Measurements from ENCODE around the gene ADGRG7. TPM values are rescaled to one million over a fixed set of nuclear protein-coding genes. Genes with fewer than 3 reads are reported as not detected.

ADGRG7 gene
- total and polyA plus RNA-seq, 7 experiments from 2014 or later, result not detected

GRCh38 chr3:100693225-100693624 lies 83.8 kb downstream of the ADGRG7 start:
- H3K27me3 Mint-ChIP-seq, result peaks cover 34 to 58% (median 56%) of the 10 kb centered on the region in 5 donors
- no peak for DNase-seq
- no peak overlapping the region for H3K27ac Mint-ChIP-seq
- peaks cover 0 to 5% (median 0%) of the 10 kb centered on the region in 11 donors for H3K9me3 Mint-ChIP-seq
- ChIA-PET POLR2A (interaction anchor here (1.5 kb wide), 1 partner anchor 15 kb away, joined by 3 read pairs; no protein-coding TSS in a partner anchor), CTCF (no interaction called here)
- H3K4me3 Mint-ChIP-seq, result no peak overlapping the region
- H3K4me1 Mint-ChIP-seq, result no peaks in the 10 kb centered on the region
- intact Hi-C loops (cut with micrococcal nuclease), result no loop called here
- Histone ChIP-seq H3K4me3 (ENCODE audit: low read length) (no peak overlapping the region), H3K27ac (ENCODE audit: low read depth, low read length) (no peak overlapping the region), H3K27me3 (ENCODE audit: control insufficient read depth in 2 of 2, insufficient read depth in 2 of 2, low read length in 2 of 2) (no peaks in the 10 kb centered on the region), H3K9me3 (ENCODE audit: control insufficient read depth in 2 of 3, low read length in 3 of 3) (no peaks in the 10 kb centered on the region), H3K4me1 (ENCODE audit: control insufficient read depth in 2 of 2, insufficient read depth in 2 of 2, low read length in 2 of 2) (no peaks in the 10 kb centered on the region), H3K36me3 (ENCODE audit: control insufficient read depth in 2 of 3, insufficient read depth in 3 of 3, low read length in 3 of 3) (no peaks in the 10 kb centered on the region)
- no peak for ATAC-seq
- peaks cover 0 to 8% (median 0%) of the 10 kb centered on the region in 5 donors for H3K36me3 Mint-ChIP-seq

GRCh38 chr3:100695696-100696095 lies 86.3 kb downstream of the ADGRG7 start:
- Histone ChIP-seq H3K9me3 (ENCODE audit: control insufficient read depth in 2 of 3, low read length in 3 of 3) (no peaks in the 10 kb centered on the region), H3K4me3 (ENCODE audit: low read length) (no peak overlapping the region), H3K27ac (ENCODE audit: low read depth, low read length) (no peak overlapping the region), H3K27me3 (ENCODE audit: control insufficient read depth in 2 of 2, insufficient read depth in 2 of 2, low read length in 2 of 2) (no peaks in the 10 kb centered on the region), H3K4me1 (ENCODE audit: control insufficient read depth in 2 of 2, insufficient read depth in 2 of 2, low read length in 2 of 2) (no peaks in the 10 kb centered on the region), H3K36me3 (ENCODE audit: control insufficient read depth in 2 of 3, insufficient read depth in 3 of 3, low read length in 3 of 3) (no peaks in the 10 kb centered on the region)
- no peaks in the 10 kb centered on the region for H3K4me1 Mint-ChIP-seq
- no peak overlapping the region for H3K4me3 Mint-ChIP-seq
- no peak overlapping the region for H3K27ac Mint-ChIP-seq
- ATAC-seq (no peak), DNase-seq (no peak)
- intact Hi-C loops (cut with micrococcal nuclease), result no loop called here
- H3K36me3 Mint-ChIP-seq, result no peaks in the 10 kb centered on the region
- H3K27me3 Mint-ChIP-seq, result peaks cover 40 to 69% (median 61%) of the 10 kb centered on the region in 5 donors
- ChIA-PET POLR2A (no interaction called here), CTCF (no interaction called here)
- peaks cover 0 to 4% (median 0%) of the 10 kb centered on the region in 11 donors for H3K9me3 Mint-ChIP-seq

GRCh38 chr3:100696161-100696560 lies 86.8 kb downstream of the ADGRG7 start:
- Histone ChIP-seq H3K27ac (ENCODE audit: low read depth, low read length) (no peak overlapping the region), H3K36me3 (ENCODE audit: control insufficient read depth in 2 of 3, insufficient read depth in 3 of 3, low read length in 3 of 3) (no peaks in the 10 kb centered on the region), H3K9me3 (ENCODE audit: control insufficient read depth in 2 of 3, low read length in 3 of 3) (no peaks in the 10 kb centered on the region), H3K27me3 (ENCODE audit: control insufficient read depth in 2 of 2, insufficient read depth in 2 of 2, low read length in 2 of 2) (no peaks in the 10 kb centered on the region), H3K4me3 (ENCODE audit: low read length) (no peak overlapping the region), H3K4me1 (ENCODE audit: control insufficient read depth in 2 of 2, insufficient read depth in 2 of 2, low read length in 2 of 2) (no peaks in the 10 kb centered on the region)
- CTCF ChIA-PET, result no interaction called here
- peaks cover 43 to 73% (median 66%) of the 10 kb centered on the region in 5 donors for H3K27me3 Mint-ChIP-seq
- intact Hi-C loops (cut with micrococcal nuclease), result no loop called here
- no peak overlapping the region for H3K4me3 Mint-ChIP-seq
- no peaks in the 10 kb centered on the region for H3K36me3 Mint-ChIP-seq
- ATAC-seq, result no peak
- DNase-seq, result no peak
- POLR2A ChIA-PET, result no interaction called here
- no peaks in the 10 kb centered on the region for H3K4me1 Mint-ChIP-seq
- no peak overlapping the region for H3K27ac Mint-ChIP-seq
- peaks cover 0 to 4% (median 0%) of the 10 kb centered on the region in 11 donors for H3K9me3 Mint-ChIP-seq

GRCh38 chr3:100697172-100697571 lies 87.8 kb downstream of the ADGRG7 start:
- Histone ChIP-seq H3K27ac (ENCODE audit: low read depth, low read length) (no peak overlapping the region), H3K4me3 (ENCODE audit: low read length) (no peak overlapping the region), H3K9me3 (ENCODE audit: control insufficient read depth in 2 of 3, low read length in 3 of 3) (no peaks in the 10 kb centered on the region), H3K36me3 (ENCODE audit: control insufficient read depth in 2 of 3, insufficient read depth in 3 of 3, low read length in 3 of 3) (no peaks in the 10 kb centered on the region), H3K4me1 (ENCODE audit: control insufficient read depth in 2 of 2, insufficient read depth in 2 of 2, low read length in 2 of 2) (no peaks in the 10 kb centered on the region), H3K27me3 (ENCODE audit: control insufficient read depth in 2 of 2, insufficient read depth in 2 of 2, low read length in 2 of 2) (no peaks in the 10 kb centered on the region)
- H3K9me3 Mint-ChIP-seq, result peaks cover 0 to 4% (median 0%) of the 10 kb centered on the region in 11 donors
- ATAC-seq (no peak), DNase-seq (no peak)
- no peaks in the 10 kb centered on the region for H3K36me3 Mint-ChIP-seq
- H3K27ac Mint-ChIP-seq, result no peak overlapping the region
- peaks cover 40 to 74% (median 65%) of the 10 kb centered on the region in 5 donors for H3K27me3 Mint-ChIP-seq
- H3K4me3 Mint-ChIP-seq, result no peak overlapping the region
- ChIA-PET CTCF (no interaction called here), POLR2A (no interaction called here)
- H3K4me1 Mint-ChIP-seq, result no peaks in the 10 kb centered on the region
- intact Hi-C loops (cut with micrococcal nuclease), result no loop called here

GRCh38 chr3:100697723-100698285 lies 88.4 kb downstream of the ADGRG7 start:
- H3K4me3 Mint-ChIP-seq, result no peak overlapping the region
- H3K27me3 ChIP-seq (ENCODE audit: control insufficient read depth in 2 of 2, insufficient read depth in 2 of 2, low read length in 2 of 2), result no peaks in the 10 kb centered on the region
- ATAC-seq (no peak), DNase-seq (no peak)
- no peaks in the 10 kb centered on the region for H3K9me3 ChIP-seq (ENCODE audit: control insufficient read depth in 2 of 3, low read length in 3 of 3)
- no peak overlapping the region for H3K27ac ChIP-seq (ENCODE audit: low read depth, low read length)
- H3K4me1 ChIP-seq (ENCODE audit: control insufficient read depth in 2 of 2, insufficient read depth in 2 of 2, low read length in 2 of 2), result no peaks in the 10 kb centered on the region
- no peak overlapping the region for H3K27ac Mint-ChIP-seq
- ChIA-PET POLR2A (interaction anchor here (0.7 kb wide), 1 partner anchor 877 kb away, joined by 4 read pairs; no protein-coding TSS in a partner anchor), CTCF (no interaction called here)
- no peaks in the 10 kb centered on the region for H3K4me1 Mint-ChIP-seq
- no peaks in the 10 kb centered on the region for H3K36me3 Mint-ChIP-seq
- no peaks in the 10 kb centered on the region for H3K36me3 ChIP-seq (ENCODE audit: control insufficient read depth in 2 of 3, insufficient read depth in 3 of 3, low read length in 3 of 3)
- peaks cover 35 to 72% (median 61%) of the 10 kb centered on the region in 5 donors for H3K27me3 Mint-ChIP-seq
- H3K9me3 Mint-ChIP-seq, result peaks cover 0 to 4% (median 0%) of the 10 kb centered on the region in 11 donors
- intact Hi-C loops (cut with micrococcal nuclease), result no loop called here
- H3K4me3 ChIP-seq (ENCODE audit: low read length), result no peak overlapping the region

- Mint-ChIP-seq H3K4me3 (no peak overlapping the region), H3K27ac (no peak overlapping the region), H3K27me3 (peaks cover 40 to 70% (median 56%) of the 10 kb centered on the region in 5 donors), H3K4me1 (no peaks in the 10 kb centered on the region), H3K36me3 (no peaks in the 10 kb centered on the region), H3K9me3 (peaks cover 0 to 2% (median 0%) of the 10 kb centered on the region in 11 donors)
- Histone ChIP-seq H3K4me3 (ENCODE audit: low read length) (no peak overlapping the region), H3K27ac (ENCODE audit: low read depth, low read length) (no peak overlapping the region), H3K36me3 (ENCODE audit: control insufficient read depth in 2 of 3, insufficient read depth in 3 of 3, low read length in 3 of 3) (no peaks in the 10 kb centered on the region), H3K9me3 (ENCODE audit: control insufficient read depth in 2 of 3, low read length in 3 of 3) (no peaks in the 10 kb centered on the region), H3K4me1 (ENCODE audit: control insufficient read depth in 2 of 2, insufficient read depth in 2 of 2, low read length in 2 of 2) (no peaks in the 10 kb centered on the region), H3K27me3 (ENCODE audit: control insufficient read depth in 2 of 2, insufficient read depth in 2 of 2, low read length in 2 of 2) (no peaks in the 10 kb centered on the region)
- intact Hi-C loops (cut with micrococcal nuclease), result no loop called here
- ATAC-seq, result no peak
- CTCF ChIA-PET, result no interaction called here
- no peak for DNase-seq
- POLR2A ChIA-PET, result interaction anchor here (0.7 kb wide), 1 partner anchor 876 kb away, joined by 4 read pairs; no protein-coding TSS in a partner anchor
Measured at GRCh38 chr3:100698736-100699135, 89.3 kb downstream of the ADGRG7 start.

GRCh38 chr3:100700708-100701107 lies 91.3 kb downstream of the ADGRG7 start:
- no peaks in the 10 kb centered on the region for H3K36me3 ChIP-seq (ENCODE audit: control insufficient read depth in 2 of 3, insufficient read depth in 3 of 3, low read length in 3 of 3)

More at GRCh38 chr3:100700708-100701107, 91.3 kb downstream of the ADGRG7 start:
- Mint-ChIP-seq H3K4me3 (no peak overlapping the region), H3K9me3 (peaks cover 0 to 2% (median 0%) of the 10 kb centered on the region in 11 donors), H3K36me3 (no peaks in the 10 kb centered on the region), H3K4me1 (no peaks in the 10 kb centered on the region), H3K27ac (no peak overlapping the region), H3K27me3 (peaks cover 33 to 61% (median 51%) of the 10 kb centered on the region in 5 donors)
- POLR2A ChIA-PET, result no interaction called here
- H3K9me3 ChIP-seq (ENCODE audit: control insufficient read depth in 2 of 3, low read length in 3 of 3), result no peaks in the 10 kb centered on the region
- CTCF ChIA-PET, result no interaction called here
- intact Hi-C loops (cut with micrococcal nuclease), result loop anchor here in 1 of 2 donors (10.0 kb wide), 1 partner anchor 1074 kb away; the partner anchor contains the start of gene NXPE3
- no peak overlapping the region for H3K4me3 ChIP-seq (ENCODE audit: low read length)
- no peak for DNase-seq
- no peak for ATAC-seq
- no peaks in the 10 kb centered on the region for H3K27me3 ChIP-seq (ENCODE audit: control insufficient read depth in 2 of 2, insufficient read depth in 2 of 2, low read length in 2 of 2)
- H3K4me1 ChIP-seq (ENCODE audit: control insufficient read depth in 2 of 2, insufficient read depth in 2 of 2, low read length in 2 of 2), result no peaks in the 10 kb centered on the region
- H3K27ac ChIP-seq (ENCODE audit: low read depth, low read length), result no peak overlapping the region
